Measurements from ENCODE around the gene MVK.

Gene MVK

GRCh38 chr12:109640961-109641360 is 67.4 kb downstream of the MVK start:
- H3K4me3 ChIP-seq (ENCODE audit: low read length) = no peak overlapping the region
- TF ChIP-seq ZNF274 (IDR thresholded peaks at IDR 0.05; ENCODE audit: low read depth, low read length) = no peak

GRCh38 chr12:109641422-109641821 is 67.8 kb downstream of the MVK start:
- TF ChIP-seq ZNF274 (IDR thresholded peaks at IDR 0.05; ENCODE audit: low read depth, low read length) = no peak
- H3K4me3 ChIP-seq (ENCODE audit: low read length) = no peak overlapping the region

- TF ChIP-seq ZNF274 (IDR thresholded peaks at IDR 0.05; ENCODE audit: low read depth, low read length) = no peak
Observed at GRCh38 chr12:109642506-109643132, 69.0 kb downstream of the MVK start.

DNA sequence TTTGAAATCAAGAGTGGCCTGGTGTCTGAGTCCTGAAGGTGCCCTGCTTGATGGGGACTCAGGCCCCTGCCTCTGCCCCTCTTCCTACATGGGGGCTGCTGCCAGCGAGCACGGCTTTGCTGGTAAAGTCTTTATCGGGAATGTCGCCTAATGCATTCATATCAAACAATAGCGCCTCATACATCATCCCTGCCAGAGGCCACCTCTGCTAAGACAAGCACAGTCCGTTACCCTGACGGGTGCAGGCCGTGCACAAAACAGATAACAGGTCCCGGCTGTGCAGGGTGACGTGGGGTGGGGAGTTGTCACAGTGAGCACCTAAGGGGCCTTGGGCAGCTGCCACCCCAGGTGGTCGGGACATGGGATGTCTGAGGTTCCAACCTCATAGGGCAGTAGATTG is 71.6 kb downstream of the MVK start:
- H3K4me3 ChIP-seq (ENCODE audit: low read length) = no peak overlapping the region
- TF ChIP-seq ZNF274 (IDR thresholded peaks at IDR 0.05; ENCODE audit: low read depth, low read length) = no peak

More at GRCh38 chr12:109642506-109643132, 69.0 kb downstream of the MVK start:
- no peak overlapping the region for H3K4me3 ChIP-seq (ENCODE audit: low read length)

- H3K4me3 ChIP-seq (ENCODE audit: low read length) = no peak overlapping the region
- no peak for TF ChIP-seq ZNF274 (IDR thresholded peaks at IDR 0.05; ENCODE audit: low read depth, low read length)
Observed at GRCh38 chr12:109645708-109646107, 72.1 kb downstream of the MVK start.

Measured in GM08714 (cell line).